ENCODE measurements around the gene UNC5C.

Gene UNC5C

DNA sequence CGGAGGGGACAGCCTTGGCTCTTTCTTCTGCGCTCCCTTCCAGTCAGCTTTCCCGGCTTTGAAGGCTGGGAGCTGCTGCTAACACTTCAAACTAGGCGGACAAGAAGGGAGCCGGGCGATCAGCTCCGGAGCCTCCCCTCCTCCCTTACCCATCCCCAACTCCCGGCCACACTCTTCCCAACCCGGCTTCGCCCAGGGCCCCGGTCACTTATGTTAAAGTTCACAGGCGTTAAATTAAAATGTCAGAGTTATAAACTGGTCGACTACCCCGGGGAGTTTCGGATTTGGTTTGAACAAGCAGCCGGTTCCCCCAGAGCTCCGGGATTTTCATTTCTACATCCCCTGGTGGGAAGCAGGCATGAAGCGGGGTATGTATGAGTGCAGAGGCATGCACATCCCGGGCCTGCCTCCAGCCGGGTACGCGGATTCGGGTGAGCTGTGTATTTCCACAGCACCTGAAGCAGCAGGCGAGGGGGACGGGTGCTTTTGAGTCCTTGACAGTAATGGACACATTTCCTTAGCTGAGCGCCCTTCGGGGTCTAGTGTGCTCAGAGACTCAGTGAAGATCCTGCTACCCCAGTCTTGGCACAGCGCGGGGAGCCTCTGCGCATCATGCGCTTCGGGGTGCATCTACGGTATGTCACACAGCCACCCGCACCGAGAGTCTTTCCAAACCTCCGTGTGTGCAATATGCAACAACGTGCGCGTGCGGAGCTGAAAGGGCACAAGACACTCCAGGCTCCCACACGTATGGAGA is 880 bp downstream of the UNC5C start:
- Histone ChIP-seq H3K4me2 (ENCODE audit: low read length) (no peak overlapping the region), H4K20me1 (ENCODE audit: insufficient read depth, low read length) (no peaks in the 10 kb centered on the region), H3K9ac (ENCODE audit: low read length) (no peak overlapping the region), H3K27me3 (ENCODE audit: insufficient read depth, low read length) (no peaks in the 10 kb centered on the region), H3K4me3 (ENCODE audit: low read depth, low read length, poor library complexity, severe bottlenecking) (no peak overlapping the region), H3K4me1 (ENCODE audit: insufficient read depth, low read length, severe bottlenecking) (no peaks in the 10 kb centered on the region), H3K79me2 (ENCODE audit: insufficient read depth, low read length) (no peaks in the 10 kb centered on the region), H3K27ac (ENCODE audit: low read depth, low read length, poor library complexity, severe bottlenecking) (no peak overlapping the region), H3K36me3 (ENCODE audit: insufficient read depth, low read length) (no peaks in the 10 kb centered on the region), H3F3A (ENCODE audit: insufficient read depth, low read length) (no peaks in the 10 kb centered on the region), H3K9me3 (ENCODE audit: low read length) (no peaks in the 10 kb centered on the region), H3K9me2 (ENCODE audit: low read depth, low read length) (no peaks in the 10 kb centered on the region), H2AFZ (ENCODE audit: low read length) (no peak overlapping the region)
- no peak for TF ChIP-seq CTCF (IDR thresholded peaks at IDR 0.05; ENCODE audit: low read length)
- TF ChIP-seq EZH2 (IDR thresholded peaks at IDR 0.05; ENCODE audit: borderline replicate concordance, low read length) = no peak

DNA sequence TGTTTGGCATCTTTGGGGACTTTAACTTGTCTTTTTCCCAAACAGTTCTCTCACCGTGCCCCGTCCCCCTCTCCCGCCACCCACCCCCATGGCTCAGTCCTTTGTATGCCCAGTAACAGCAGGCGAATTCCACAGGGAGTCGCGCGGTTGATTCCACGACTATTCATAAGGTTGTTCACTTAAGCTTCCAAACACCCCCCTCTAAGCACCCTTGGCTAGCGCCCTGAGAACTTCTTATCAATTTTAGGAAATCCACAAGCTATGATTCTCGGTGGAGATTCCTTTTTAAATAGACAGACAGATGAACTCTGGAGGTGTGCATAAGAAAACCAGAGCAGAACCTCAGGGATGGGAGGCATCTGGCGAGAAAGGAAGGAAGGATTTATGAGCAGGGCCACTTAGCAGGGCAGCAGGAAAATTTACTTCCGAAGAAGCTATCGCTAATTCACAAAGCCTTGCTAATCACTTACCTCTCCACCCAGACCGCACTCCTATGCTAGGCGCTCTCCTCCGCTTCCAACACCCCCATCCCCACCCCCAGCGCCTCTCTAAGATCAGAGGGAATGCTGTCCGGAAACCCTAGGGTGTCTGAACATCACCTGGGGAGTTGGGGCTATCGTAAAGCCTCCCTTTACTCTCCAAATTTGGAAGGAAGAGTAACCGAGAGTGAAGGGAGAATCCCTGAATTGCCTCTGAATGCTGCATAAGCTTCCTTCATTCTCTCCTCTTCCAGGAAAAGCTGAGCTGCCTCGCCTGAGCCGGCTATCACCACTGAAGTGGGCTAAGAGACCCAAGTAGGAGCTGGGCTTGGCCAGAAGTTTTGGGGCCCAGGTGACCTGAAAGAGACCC is 1.7 kb downstream of the UNC5C start:
- Histone ChIP-seq H3K4me2 (ENCODE audit: low read length) (no peak overlapping the region), H3K27me3 (ENCODE audit: insufficient read depth, low read length) (no peaks in the 10 kb centered on the region), H3K27ac (ENCODE audit: low read depth, low read length, poor library complexity, severe bottlenecking) (no peak overlapping the region), H3K4me1 (ENCODE audit: insufficient read depth, low read length, severe bottlenecking) (no peaks in the 10 kb centered on the region), H3K9me3 (ENCODE audit: low read length) (no peaks in the 10 kb centered on the region), H4K20me1 (ENCODE audit: insufficient read depth, low read length) (no peaks in the 10 kb centered on the region), H3K36me3 (ENCODE audit: insufficient read depth, low read length) (no peaks in the 10 kb centered on the region), H3K9me2 (ENCODE audit: low read depth, low read length) (no peaks in the 10 kb centered on the region), H2AFZ (ENCODE audit: low read length) (no peak overlapping the region), H3K9ac (ENCODE audit: low read length) (no peak overlapping the region), H3K4me3 (ENCODE audit: low read depth, low read length, poor library complexity, severe bottlenecking) (no peak overlapping the region), H3F3A (ENCODE audit: insufficient read depth, low read length) (no peaks in the 10 kb centered on the region), H3K79me2 (ENCODE audit: insufficient read depth, low read length) (no peaks in the 10 kb centered on the region)
- no peak for TF ChIP-seq CTCF (IDR thresholded peaks at IDR 0.05; ENCODE audit: low read length)
- TF ChIP-seq EZH2 (IDR thresholded peaks at IDR 0.05; ENCODE audit: borderline replicate concordance, low read length) = no peak

DNA sequence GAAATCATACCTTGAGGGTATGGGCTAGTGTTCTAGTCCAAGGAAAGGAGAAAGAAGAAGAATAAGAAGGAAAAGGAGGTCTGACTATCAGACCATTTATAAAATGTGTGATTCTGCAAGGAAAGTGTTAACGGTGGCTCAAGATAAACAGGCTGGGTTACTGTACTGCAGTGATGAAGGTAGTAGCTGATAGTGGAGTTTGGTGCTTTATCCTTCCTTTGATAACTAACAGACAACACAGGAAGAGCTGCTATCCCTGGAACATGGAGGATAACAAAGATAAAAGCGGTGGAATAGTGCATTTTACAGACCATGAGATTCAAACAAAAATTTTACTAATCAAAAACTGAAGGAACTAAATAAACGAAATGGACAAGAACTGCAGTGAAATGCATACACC is 2.6 kb downstream of the UNC5C start:
- no peak overlapping the region for H2AFZ ChIP-seq (ENCODE audit: low read length)

More for the DNA sequence above, 2.6 kb downstream of the UNC5C start:
- no peaks in the 10 kb centered on the region for H3K9me2 ChIP-seq (ENCODE audit: low read depth, low read length)
- H3F3A ChIP-seq (ENCODE audit: insufficient read depth, low read length) = no peaks in the 10 kb centered on the region
- no peaks in the 10 kb centered on the region for H3K9me3 ChIP-seq (ENCODE audit: low read length)
- no peak overlapping the region for H3K4me3 ChIP-seq (ENCODE audit: low read depth, low read length, poor library complexity, severe bottlenecking)
- H3K27ac ChIP-seq (ENCODE audit: low read depth, low read length, poor library complexity, severe bottlenecking) = no peak overlapping the region
- no peaks in the 10 kb centered on the region for H3K27me3 ChIP-seq (ENCODE audit: insufficient read depth, low read length)
- no peak overlapping the region for H3K4me2 ChIP-seq (ENCODE audit: low read length)
- no peaks in the 10 kb centered on the region for H3K36me3 ChIP-seq (ENCODE audit: insufficient read depth, low read length)
- H4K20me1 ChIP-seq (ENCODE audit: insufficient read depth, low read length) = no peaks in the 10 kb centered on the region
- no peak for TF ChIP-seq CTCF (IDR thresholded peaks at IDR 0.05; ENCODE audit: low read length)
- H3K79me2 ChIP-seq (ENCODE audit: insufficient read depth, low read length) = no peaks in the 10 kb centered on the region
- no peaks in the 10 kb centered on the region for H3K4me1 ChIP-seq (ENCODE audit: insufficient read depth, low read length, severe bottlenecking)
- no peak overlapping the region for H3K9ac ChIP-seq (ENCODE audit: low read length)
